ENCODE data around the gene FLYWCH2.

The FLYWCH2 gene

DNA sequence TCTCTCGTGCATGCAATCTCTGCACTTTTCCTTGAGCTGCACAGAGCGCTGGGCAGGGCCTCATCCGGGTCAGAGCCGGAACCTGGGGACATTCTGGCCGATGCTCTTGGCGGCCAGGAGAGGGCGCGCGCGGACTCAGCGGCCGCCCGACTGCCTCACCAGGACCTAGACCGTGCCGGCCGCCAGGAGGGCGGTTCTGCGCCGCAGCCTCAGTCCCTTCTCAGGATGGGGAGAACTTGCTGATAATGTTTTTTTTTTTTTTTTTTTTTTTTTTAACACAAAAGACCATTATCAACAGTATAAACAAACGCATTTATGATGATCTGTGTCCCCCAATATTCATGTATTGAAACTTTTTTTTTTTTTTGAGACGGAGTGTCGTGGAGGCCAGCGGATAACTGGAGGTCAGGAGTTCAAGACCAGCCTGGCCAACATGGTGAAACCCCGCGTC, 8.1 kb upstream of the FLYWCH2 start:
- H3K4me3 ChIP-seq (ENCODE audit: low read depth, low read length) = no peak overlapping the region
- no peak for DNase-seq (ENCODE audit: low read depth)

DNA sequence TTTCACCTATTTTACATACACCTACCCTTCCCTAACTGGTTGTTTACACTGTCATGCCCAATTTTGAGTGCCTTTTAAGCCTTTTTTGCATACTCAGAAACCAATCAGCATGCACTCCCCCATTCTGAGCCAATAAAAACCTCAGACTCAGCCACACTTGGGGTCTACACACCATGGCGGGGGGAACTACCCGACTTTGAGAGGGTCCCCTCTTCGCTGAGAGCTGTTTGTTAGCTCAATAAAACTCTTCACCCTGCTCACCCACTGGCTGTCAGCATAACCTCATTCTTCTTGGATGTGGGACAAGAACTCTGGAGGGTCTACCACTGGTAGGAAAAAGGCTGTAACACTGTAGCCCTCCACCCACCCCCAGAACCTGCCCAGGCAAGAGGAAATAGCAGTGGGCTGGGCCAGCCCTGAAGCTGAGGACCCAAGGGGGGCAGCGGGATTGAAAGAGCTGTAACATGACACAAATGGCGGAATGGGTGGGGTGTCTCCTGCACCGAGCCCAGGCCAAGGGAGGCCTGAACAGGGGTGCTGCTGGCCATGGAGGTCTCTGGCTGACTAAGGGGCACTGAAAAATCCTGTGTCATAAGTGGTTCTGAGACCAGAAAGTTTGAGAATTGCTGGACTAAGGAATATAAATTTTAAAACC, 3.0 kb upstream of the FLYWCH2 start:
- no peak for DNase-seq (ENCODE audit: low read depth)
- H3K4me3 ChIP-seq (ENCODE audit: low read depth, low read length) = no peak overlapping the region

DNA sequence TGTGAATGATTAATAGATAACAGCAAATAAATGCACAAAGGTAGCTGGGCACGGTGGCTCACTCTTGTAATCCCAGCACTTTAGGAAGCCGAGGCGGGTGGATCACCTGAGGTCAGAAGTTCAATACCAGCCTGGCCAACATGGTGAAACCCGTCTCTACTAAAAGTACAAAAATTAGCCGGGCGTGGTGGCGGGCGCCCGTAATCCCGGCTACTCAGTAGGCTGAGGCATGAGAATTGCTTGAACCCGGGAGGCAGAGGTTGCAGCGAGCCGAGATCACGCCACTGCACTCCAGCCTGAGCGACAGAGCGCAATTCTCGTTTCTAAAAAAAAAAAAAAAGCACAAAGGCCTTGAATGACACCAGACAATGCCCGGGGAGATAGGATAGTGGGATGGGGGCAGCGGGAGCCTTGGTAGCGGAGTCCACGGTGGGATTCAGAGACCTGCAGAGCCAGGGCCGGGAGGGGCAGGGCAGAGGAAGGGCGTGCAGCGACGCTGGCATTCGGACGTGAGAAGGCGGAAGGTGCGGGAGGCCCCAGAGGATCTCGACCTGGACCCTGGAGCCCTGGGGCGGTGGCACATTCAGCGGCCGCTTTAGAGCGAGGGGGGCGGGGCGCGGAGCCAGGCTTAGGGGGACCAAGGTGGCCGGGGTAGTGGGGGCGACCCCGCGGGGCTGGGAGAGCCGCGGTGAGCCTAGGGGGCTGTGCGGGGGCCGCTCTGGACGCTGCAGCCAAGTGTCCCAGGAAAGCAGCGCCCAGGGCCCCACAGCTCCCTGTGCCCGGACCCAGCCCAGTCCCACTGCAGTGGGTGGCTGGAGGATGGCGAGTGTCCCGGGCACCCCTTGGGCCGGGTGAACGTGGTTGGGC, 999 bp upstream of the FLYWCH2 start:
- DNase-seq (ENCODE audit: low read depth) = no peak
- peak overlapping the region; percentile 90 for H3K4me3 ChIP-seq (ENCODE audit: low read depth, low read length)

DNA sequence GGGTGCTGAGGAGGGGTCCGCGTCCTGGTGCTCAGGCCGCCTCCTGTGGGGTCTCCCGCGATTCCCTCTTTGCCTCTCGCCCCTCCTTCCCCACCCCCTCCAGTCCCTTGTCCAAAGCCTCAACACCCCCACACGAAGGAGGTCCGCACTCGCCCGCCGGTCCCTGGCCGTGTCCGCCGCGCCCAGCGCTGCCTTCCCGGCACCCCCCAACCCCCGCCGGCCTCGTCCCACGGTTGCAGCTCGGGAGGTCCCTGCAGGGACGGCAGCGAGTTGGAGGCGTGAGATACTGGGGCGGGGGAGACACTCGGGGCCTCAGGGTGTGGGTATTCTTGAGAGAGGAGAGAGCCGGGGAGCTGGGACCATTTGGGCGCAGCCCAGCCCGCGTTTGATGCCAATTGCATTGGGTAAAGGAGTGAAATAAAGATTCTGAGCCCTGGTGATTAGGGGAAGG, 468 bp downstream of the FLYWCH2 start:
- H3K4me3 ChIP-seq (ENCODE audit: low read depth, low read length) = peak overlapping the region; percentile 90
- DNase-seq (ENCODE audit: low read depth) = no peak

DNA sequence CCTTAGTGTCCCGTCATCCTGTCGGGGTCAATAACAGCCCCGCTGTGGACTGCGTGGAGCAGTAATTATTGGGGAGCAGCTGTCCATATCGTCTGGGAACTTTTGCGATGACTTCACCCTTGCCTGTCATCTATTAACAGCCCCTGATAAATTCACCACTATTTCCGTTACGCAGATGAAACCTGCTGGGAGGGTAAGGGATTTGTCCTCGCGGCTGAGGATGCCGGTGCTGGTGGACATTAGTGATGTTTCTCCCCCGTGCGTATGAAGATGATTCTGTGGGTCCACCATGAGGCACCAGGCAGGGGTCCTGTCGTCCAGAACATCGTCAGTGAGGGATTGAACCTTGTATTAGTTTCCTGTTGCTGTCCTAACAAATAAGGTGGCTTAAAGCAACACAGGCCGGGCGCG, 1.0 kb downstream of the FLYWCH2 start:
- H3K4me3 ChIP-seq (ENCODE audit: low read depth, low read length) = peak overlapping the region; percentile 90
- DNase-seq (ENCODE audit: low read depth) = no peak

DNA sequence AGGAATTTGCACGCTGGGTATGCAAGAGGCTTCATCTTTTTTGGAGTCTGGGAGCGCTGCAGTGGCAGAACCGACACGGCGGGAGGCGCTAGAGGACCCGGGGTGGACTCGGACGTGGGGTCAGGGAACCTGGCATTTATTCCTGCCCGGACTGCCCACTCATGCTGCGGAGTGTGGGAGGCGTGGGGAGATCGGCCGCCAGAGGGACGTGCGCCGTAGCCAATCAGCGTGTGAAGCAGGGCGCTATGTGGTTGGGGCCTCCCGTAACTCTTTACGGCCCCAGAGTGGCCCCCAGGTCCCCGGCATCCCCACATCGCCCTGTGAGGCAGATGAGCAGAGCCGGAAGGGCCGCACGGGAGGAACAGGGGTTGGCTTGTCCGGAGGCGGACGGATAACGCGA, 11.2 kb downstream of the FLYWCH2 start:
- DNase-seq (ENCODE audit: low read depth) = no peak
- H3K4me3 ChIP-seq (ENCODE audit: low read depth, low read length) = no peak overlapping the region

DNA sequence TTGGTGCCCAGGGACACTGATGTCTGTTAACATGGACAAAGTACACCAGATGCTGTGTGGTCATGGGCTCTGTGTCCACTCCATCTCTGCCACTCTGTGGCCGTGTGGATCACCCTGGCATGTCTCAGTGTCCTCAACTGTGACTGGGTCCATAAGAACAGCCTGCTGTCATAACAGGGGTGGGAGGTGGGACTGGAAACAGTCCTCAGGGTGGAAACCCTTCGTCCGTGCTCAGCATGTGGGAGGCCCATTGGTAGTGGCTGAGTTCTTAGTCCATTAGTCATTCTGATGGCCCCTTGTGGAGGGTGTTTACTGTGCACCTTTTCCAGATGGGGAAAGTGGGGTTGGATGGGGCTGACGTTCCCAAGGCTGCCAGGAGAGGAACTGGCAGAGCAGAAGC, 12.8 kb downstream of the FLYWCH2 start:
- no peak overlapping the region for H3K4me3 ChIP-seq (ENCODE audit: low read depth, low read length)
- DNase-seq (ENCODE audit: low read depth) = no peak

DNA sequence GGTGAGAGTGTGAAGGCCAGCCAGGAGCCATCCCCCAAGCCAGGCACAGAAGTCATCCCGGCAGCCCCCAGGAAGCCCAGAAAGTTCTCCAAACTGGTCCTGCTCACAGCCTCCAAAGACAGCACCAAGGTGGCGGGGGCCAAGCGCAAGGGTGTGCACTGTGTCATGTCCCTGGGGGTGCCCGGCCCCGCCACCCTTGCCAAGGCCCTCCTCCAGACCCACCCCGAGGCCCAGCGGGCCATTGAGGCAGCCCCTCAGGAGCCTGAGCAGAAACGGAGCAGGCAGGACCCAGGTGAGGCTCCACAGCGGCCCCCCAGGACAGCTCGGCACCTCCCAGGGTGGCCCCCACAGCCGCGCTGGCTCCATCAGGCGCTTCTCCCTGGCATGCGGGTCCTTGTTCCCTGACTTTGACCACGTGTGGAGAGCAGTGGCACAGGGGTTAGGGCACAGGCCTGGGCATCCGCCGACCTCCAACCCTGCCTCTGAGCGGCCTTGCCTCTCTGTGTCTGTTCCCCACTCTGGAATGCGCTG, 13.5 kb downstream of the FLYWCH2 start:
- no peak for DNase-seq (ENCODE audit: low read depth)

DNA sequence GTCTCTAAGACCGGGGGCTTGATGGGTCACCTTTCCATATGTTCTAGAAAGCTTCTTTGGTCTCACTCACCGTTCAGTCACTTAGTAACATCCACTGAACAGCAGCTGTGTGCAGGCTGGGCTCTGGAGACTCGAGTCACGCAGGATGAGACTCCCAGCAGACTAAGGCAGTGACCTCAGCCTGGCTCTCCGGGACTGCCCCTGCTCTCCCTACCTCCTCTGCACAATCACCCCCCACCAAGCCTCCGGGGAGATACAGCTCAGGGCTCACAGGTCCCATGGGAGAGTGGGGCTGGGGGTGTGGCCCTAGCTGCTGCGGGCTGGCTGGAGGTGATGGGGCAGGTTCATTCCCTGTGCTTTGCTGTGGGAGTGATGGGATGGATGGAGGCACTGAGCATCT, 14.1 kb downstream of the FLYWCH2 start:
- H3K4me3 ChIP-seq (ENCODE audit: low read depth, low read length) = no peak overlapping the region
- no peak for DNase-seq (ENCODE audit: low read depth)

More for the DNA sequence above, 13.5 kb downstream of the FLYWCH2 start:
- H3K4me3 ChIP-seq (ENCODE audit: low read depth, low read length) = no peak overlapping the region

DNA sequence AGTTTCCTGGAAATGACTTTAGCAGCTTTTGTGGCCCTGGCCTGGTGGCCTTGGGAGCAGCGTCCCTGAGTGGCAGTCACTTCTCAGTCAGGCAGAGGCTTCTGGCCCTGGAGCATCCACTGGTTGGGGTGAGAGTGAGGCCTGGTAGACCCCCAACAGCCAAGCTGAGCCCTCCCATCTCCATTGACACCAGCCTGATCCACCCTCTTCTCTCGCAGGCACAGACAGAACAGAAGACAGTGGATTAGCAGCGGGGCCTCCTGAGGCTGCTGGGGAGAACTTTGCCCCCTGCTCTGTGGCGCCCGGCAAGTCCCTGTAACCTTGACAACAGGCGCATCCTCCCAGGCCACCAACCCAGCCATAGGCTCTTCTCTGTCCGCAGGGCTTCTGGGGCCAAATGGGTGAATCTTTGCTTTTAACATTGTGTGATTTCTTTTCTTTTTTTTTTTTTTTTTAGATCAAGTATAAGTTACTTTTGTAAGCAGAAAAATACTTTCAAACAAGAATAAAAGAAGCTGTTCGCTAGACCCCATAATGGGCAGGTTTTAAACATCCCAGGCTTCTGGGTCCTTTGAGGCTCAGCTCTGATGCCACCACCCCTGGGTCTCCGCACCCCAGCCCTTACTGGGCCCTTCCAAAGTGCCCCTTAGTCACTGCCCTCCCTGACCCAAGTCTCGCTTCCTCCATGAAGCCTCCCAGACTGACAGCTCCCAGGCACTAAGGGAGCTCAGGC, 16.0 kb downstream of the FLYWCH2 start:
- no peak overlapping the region for H3K4me3 ChIP-seq (ENCODE audit: low read depth, low read length)
- no peak for DNase-seq (ENCODE audit: low read depth)

DNA sequence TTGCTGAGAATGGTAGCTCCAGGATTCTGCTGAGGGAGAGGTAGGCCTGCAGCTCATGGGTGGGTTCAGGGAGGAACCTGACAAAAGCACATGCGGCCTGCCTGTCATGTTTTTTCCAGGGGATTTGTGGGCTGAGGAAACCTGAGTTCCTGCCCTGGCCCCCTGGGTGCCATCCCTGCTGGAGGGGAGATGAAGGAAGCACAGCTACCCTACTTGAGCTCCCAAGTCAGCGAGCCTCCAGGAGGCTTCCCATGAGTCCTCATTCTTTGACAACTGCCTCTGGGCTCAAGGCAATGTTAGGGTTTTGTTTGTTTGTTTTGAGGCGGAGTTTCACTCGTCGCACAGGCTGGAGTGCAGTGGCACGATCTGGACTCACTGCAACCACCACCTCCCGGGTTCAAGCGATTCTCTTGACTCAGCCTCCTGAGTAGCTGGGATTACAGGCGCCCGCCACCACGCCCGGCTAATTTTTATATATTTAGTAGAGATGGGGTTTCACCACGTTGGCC, 16.6 kb downstream of the FLYWCH2 start:
- DNase-seq (ENCODE audit: low read depth) = no peak
- no peak overlapping the region for H3K4me3 ChIP-seq (ENCODE audit: low read depth, low read length)

DNA sequence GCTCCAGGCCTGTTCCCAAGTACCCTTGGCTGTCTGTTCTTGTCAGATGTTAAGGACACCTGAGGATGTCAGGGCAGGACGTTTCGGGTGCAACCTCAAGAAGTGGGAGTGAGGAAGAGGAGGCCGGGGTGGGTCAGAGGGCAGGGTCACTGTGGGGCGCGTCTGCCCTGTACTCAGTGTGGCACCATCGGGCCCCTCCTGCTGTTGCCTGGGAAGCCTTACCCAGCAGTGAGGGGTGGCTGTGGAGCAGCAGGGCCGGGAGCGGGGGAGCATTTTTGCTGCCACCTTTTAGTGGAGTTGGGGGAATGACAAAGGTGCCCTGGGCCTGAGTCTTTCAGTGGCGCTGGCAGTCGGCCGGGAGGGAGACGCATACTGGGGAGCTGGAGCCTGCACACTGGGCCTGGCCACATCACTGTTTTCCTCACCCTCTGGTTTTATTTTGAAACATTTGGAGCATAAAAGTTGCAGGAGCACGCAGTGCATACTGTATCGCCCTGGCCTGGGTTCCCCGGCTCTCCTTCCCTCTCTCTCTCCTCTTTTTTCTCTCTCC, 17.6 kb downstream of the FLYWCH2 start:
- no peak for DNase-seq (ENCODE audit: low read depth)
- H3K4me3 ChIP-seq (ENCODE audit: low read depth, low read length) = no peak overlapping the region

DNA sequence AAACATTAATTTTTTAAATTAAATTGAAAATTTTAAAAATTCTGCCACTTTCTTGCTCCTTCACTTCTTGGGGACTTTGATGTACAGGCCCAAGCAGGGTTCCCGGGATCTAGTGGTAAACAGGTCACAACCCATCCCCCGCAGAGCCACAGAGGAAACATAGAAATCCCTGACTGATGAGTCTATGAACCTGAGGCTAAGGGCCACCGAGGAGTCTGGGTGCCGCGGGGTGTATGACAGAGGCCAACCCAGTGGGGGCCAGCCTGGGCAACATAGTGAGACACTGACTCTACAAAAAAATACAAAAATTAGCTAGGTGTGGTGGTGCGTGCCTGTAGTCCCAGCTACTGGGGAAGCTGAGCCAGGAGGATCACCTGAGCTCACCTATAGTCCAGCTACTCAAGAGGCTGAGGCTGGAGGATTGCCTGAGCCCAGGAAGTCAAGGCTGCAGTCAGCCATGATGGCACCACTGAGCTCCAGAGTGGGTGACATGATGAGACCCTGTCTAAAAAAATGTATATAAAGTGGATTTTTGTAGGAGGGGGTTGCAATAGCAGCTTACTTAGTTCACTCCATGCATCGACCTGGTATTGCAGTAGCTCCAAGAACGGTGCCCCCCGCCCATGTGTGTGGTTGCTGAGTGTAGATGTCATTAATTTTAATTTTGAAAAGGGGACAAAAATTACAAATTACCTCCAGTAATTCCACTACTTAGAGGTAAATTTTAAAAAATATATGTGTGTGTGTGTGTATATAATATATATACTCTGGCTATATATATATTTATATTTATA, 19.5 kb downstream of the FLYWCH2 start:
- H3K4me3 ChIP-seq (ENCODE audit: low read depth, low read length) = no peak overlapping the region
- no peak for DNase-seq (ENCODE audit: low read depth)

DNA sequence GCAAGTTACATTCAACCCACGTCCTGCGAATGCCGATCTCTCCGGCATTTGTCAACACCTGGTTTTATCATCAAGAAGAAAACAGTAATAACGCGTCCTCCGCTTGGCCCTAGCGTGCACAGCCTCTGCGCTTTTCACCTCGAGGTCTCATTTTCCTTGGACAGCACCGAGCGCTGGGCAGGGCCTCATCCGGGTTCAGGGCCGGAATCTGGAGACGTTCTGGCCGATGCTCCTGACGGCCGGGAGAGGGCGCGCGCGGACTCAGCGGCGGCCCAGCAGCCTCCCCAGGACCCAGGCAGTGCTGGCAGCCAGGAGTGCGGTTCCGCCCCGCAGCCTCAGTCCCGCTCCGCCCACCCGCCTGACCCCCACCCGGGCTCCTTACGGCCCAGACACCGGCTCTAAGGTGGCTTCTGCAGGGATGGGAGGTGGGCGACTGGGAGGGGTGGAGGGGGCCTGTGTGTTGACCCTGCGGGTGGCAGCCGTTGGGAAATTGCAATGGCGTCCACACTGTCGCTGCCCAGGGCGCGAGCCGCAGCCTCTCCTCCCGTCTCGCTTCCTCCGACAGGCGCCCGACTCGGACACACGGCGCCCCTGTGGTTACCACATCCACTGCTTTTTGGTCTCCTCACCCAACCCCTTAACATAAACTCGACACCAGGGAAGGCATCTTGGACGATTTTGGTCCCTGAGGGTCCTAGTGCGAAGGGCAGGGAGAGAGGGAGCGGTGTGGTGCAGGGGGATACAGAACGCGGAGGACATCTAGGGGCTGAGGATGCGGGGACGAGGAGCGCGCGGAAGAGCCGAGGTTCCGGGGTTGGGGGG, 21.3 kb downstream of the FLYWCH2 start:
- H3K4me3 ChIP-seq (ENCODE audit: low read depth, low read length) = peak overlapping the region; percentile 84
- no peak for DNase-seq (ENCODE audit: low read depth)

DNA sequence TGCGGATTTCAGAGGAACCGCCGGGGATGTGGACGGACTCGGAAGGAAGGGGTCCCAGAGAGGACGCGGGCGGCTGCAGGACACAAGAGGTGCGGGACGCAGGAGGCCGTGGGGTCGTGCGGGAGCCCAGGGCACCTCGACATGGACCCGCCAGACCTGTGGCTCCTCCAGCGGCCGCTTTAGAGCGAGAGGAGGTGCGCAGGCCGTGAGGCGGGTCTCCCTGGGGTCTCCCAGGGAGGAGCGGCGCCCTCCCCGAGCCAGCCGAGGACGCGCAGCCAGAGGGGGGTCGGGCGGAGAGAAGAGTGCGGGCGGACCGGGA, 21.9 kb downstream of the FLYWCH2 start:
- H3K4me3 ChIP-seq (ENCODE audit: low read depth, low read length) = peak overlapping the region; percentile 84
- DNase-seq (ENCODE audit: low read depth) = no peak

DNA sequence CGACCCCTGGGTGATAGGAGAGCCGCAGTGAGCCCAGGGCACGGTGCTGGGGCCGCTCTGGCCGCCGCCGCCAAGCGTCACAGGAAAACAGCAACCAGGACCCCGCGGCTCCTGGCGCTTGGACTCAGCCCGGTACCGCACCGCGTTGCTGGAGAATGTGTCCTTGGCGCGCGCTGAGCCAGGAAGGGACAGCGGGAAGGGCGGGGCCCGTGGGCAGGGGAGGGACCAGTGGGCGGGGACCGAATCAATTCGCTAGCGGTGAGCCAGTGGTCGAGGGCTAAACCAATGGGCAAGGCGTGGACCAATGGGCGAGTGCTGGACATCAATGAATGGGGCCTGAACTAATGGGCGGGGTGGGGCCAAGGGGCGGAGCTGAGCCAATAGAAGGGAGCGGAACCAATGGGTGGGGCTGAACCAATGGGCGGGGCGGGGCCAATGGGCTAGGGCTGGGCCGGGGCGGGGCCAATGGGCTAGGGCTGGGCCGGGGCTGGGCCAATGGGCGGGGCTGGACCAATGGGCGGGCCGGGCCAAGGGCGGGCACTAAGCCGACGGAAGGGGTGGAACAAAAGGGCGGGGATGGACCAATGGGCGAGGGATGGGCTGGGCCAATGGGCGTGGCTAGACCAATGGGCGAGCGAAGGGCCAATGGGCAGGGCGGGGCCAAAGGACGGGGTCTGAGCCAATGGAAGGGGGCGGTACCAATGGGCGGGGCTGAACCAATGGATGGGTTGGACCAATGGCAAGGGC, 22.4 kb downstream of the FLYWCH2 start:
- DNase-seq (ENCODE audit: low read depth) = peak; percentile 99
- peak overlapping the region; percentile 84 for H3K4me3 ChIP-seq (ENCODE audit: low read depth, low read length)

DNA sequence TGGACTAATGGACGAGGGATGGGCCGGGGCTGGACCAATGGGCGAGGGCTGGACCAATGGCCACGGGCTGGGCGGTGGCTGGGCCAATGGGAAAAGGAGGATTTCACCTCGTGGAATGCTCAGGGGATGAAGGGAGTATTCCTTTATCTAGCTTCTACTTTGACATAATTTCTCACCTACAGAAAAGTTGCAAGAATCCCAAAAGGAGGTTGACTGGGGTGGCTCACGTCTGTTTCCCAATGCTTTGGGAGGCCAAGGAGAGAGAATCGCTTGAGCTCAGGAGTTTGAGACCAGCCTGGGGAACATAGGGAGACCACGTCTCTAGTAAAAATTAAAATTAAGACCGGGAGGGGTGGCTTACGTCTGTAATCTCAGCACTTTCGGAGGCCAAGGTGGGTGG, 23.0 kb downstream of the FLYWCH2 start:
- no peak overlapping the region for H3K4me3 ChIP-seq (ENCODE audit: low read depth, low read length)
- DNase-seq (ENCODE audit: low read depth) = no peak

Data from skeletal muscle cell (primary cell).